ENCODE results near the gene ATP8B1.
"Not testable (repeated sequence)": the region's sequence is repeated elsewhere in the genome, so short reads cannot be mapped to it uniquely, and the experiment has no call there.

The ATP8B1 gene

DNA sequence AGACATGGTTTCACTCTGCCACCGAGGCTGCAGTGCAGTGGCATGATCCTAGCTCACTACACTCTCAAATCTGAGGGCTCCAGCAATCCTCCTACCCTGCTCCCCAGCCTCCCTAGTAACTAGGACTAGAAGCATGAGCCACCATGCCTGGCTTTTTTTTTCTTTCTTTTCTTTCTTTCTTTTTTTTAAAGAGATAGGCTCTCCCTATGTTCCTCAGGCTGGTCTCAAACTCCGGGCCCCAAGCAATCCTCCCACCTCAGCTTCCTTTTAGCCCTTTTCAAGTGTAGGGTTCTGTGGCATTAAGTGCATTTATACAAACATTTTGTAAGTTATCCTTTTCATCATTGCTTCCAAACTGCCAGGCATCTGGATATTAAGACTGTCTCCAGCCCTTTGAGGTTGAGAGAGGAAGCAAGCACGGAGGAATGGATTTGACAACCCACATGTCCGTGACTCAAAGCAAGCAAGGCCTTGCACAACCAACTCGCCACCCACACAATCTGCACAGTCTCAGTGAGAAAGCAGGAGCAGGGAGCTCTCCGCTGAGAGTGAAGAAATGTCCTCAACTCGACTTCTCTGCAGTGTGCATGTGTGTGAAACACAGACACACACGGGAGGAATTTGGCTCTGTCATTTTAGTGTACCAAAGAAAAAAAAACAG is 65.6 kb downstream of the ATP8B1 start:
- TF ChIP-seq, protein P1, sequence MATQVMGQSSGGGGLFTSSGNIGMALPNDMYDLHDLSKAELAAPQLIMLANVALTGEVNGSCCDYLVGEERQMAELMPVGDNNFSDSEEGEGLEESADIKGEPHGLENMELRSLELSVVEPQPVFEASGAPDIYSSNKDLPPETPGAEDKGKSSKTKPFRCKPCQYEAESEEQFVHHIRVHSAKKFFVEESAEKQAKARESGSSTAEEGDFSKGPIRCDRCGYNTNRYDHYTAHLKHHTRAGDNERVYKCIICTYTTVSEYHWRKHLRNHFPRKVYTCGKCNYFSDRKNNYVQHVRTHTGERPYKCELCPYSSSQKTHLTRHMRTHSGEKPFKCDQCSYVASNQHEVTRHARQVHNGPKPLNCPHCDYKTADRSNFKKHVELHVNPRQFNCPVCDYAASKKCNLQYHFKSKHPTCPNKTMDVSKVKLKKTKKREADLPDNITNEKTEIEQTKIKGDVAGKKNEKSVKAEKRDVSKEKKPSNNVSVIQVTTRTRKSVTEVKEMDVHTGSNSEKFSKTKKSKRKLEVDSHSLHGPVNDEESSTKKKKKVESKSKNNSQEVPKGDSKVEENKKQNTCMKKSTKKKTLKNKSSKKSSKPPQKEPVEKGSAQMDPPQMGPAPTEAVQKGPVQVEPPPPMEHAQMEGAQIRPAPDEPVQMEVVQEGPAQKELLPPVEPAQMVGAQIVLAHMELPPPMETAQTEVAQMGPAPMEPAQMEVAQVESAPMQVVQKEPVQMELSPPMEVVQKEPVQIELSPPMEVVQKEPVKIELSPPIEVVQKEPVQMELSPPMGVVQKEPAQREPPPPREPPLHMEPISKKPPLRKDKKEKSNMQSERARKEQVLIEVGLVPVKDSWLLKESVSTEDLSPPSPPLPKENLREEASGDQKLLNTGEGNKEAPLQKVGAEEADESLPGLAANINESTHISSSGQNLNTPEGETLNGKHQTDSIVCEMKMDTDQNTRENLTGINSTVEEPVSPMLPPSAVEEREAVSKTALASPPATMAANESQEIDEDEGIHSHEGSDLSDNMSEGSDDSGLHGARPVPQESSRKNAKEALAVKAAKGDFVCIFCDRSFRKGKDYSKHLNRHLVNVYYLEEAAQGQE (IDR thresholded peaks at IDR 0.05; ENCODE audit: insufficient replicate concordance, low read depth), result peak; percentile 39
- TF ChIP-seq, protein P2, sequence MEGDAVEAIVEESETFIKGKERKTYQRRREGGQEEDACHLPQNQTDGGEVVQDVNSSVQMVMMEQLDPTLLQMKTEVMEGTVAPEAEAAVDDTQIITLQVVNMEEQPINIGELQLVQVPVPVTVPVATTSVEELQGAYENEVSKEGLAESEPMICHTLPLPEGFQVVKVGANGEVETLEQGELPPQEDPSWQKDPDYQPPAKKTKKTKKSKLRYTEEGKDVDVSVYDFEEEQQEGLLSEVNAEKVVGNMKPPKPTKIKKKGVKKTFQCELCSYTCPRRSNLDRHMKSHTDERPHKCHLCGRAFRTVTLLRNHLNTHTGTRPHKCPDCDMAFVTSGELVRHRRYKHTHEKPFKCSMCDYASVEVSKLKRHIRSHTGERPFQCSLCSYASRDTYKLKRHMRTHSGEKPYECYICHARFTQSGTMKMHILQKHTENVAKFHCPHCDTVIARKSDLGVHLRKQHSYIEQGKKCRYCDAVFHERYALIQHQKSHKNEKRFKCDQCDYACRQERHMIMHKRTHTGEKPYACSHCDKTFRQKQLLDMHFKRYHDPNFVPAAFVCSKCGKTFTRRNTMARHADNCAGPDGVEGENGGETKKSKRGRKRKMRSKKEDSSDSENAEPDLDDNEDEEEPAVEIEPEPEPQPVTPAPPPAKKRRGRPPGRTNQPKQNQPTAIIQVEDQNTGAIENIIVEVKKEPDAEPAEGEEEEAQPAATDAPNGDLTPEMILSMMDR (IDR thresholded peaks at IDR 0.05; ENCODE audit: insufficient read depth, low read length), result no peak
- TF ChIP-seq POLR2AphosphoS5 (IDR thresholded peaks at IDR 0.05; ENCODE audit: low read depth), result peak; percentile 88
- TF ChIP-seq GABPA (IDR thresholded peaks at IDR 0.05; ENCODE audit: low read depth), result peak; percentile 86
- TF ChIP-seq SPI1 (IDR thresholded peaks at IDR 0.05; ENCODE audit: borderline replicate concordance, low read depth), result peak; percentile 66; the same call in 1 of the 2 replicates
- peak overlapping the region; percentile 51 for H3K27ac ChIP-seq (replicated peaks)
- DNase-seq (ENCODE audit: low read depth in 1 of 2, low spot score in 1 of 2), result peak; percentile 98 to 99
- no peaks in the 10 kb centered on the region for H3K27me3 ChIP-seq (ENCODE audit: insufficient read depth, poor library complexity, severe bottlenecking)
- no peak overlapping the region; the same call in 1 of the 2 replicates for H3K4me3 ChIP-seq (replicated peaks; ENCODE audit: insufficient read depth, low read length)

DNA sequence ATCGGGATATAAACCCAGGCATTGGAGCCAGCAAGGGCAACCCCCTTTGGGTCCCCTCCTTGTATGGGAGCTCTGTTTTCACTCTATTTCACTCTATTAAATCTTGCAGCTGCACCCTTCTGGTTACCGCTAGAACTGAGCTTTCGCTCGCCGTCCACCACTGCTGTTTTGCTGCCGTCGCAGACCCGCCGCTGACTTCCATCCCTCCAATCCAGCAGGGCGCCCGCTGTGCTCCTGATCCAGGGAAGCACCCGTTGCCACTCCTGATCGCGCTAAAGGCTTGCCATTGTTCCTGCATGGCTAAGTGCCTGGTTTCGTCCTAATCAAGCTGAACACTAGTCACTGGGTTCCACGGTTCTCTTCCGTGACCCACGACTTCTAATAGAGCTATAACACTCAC is 68.1 kb downstream of the ATP8B1 start:
- H3K4me3 ChIP-seq (replicated peaks; ENCODE audit: insufficient read depth, low read length); DNase-seq (ENCODE audit: low read depth in 1 of 2, low spot score in 1 of 2); H3K27ac ChIP-seq (replicated peaks); H3K27me3 ChIP-seq (ENCODE audit: insufficient read depth, poor library complexity, severe bottlenecking): not testable (repeated sequence)

DNA sequence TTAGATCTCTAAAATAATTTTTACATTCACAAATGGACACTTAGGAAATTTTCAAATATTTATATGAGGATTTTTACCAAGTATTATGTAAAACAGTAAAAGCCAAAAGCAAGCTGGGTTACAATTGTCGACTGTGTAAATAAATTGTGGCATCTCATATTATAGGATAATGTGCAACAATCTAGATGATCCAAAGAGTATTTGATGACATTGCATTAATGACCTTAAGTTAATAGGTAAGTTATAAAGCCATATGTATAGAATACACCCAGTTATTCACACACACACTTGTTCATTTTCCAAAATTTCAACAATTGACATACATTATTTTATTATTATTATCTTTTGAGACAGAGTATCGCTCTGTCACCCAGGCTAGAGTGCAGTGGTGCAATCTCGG is 69.3 kb downstream of the ATP8B1 start:
- Histone ChIP-seq H3K27me3 (ENCODE audit: insufficient read depth, poor library complexity, severe bottlenecking) (no peaks in the 10 kb centered on the region), H3K4me3 (replicated peaks; ENCODE audit: insufficient read depth, low read length) (no peak overlapping the region), H3K27ac (replicated peaks) (no peak overlapping the region)
- DNase-seq (ENCODE audit: low read depth in 1 of 2, low spot score in 1 of 2), result no peak
- TF ChIP-seq, protein P2 (IDR thresholded peaks at IDR 0.05; ENCODE audit: insufficient read depth, low read length), result no peak
- TF ChIP-seq SPI1 (IDR thresholded peaks at IDR 0.05; ENCODE audit: borderline replicate concordance, low read depth) (no peak), POLR2AphosphoS5 (IDR thresholded peaks at IDR 0.05; ENCODE audit: low read depth) (no peak)

DNA sequence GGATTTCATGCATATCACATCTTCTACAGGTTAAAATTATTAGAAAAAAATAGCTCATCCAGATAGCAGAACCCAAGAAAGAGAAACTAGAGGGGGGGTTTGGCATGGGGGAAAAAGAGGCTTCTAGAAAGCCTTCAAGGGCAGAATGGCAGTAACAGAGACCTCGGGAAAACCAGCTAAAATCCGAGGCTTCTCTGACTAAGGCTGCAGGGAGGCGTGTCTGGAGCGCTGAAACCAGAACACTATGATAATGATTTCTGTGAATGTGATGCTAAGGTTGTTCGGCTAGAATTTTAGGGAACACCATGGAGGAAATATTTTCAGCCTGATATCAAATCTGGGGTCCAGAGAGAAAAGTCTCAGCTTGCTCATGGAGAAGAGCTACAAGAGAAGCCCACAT is 73.0 kb downstream of the ATP8B1 start:
- H3K4me3 ChIP-seq (replicated peaks; ENCODE audit: insufficient read depth, low read length), result no peak overlapping the region
- H3K27ac ChIP-seq (replicated peaks), result no peak overlapping the region
- H3K27me3 ChIP-seq (ENCODE audit: insufficient read depth, poor library complexity, severe bottlenecking), result no peaks in the 10 kb centered on the region
- no peak for TF ChIP-seq GABPA (IDR thresholded peaks at IDR 0.05; ENCODE audit: low read depth)
- TF ChIP-seq SPI1 (IDR thresholded peaks at IDR 0.05; ENCODE audit: borderline replicate concordance, low read depth), result no peak
- DNase-seq (ENCODE audit: low read depth in 1 of 2, low spot score in 1 of 2), result no peak

DNA sequence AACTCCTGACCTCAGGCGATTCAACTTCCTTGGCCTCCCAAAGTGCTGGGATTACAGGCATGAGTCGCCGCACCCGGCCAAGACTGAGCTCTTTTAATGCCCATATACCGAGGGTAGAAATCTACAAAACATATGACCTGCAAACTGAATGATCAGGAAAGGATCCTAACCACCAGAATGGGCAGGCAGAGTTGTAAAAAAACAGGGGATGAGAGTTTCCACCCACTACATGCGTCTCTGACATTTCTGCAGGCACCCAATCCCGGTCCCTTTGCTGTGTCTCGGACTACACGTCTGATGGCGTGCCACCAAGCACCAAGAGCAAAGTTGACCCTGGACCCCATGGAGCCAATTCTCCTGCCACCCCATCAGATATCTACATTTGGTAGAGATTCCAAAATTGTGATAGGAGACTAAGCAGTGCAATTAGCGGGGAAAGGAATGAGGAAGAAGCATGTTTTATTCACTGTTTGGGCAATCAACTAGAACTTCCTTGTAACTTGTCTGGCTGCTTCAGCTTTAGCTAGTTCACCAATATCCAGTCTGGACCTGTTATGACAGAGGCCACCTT is 74.1 kb downstream of the ATP8B1 start:
- H3K27ac ChIP-seq (replicated peaks), result no peak overlapping the region
- H3K4me3 ChIP-seq (replicated peaks; ENCODE audit: insufficient read depth, low read length), result no peak overlapping the region
- no peaks in the 10 kb centered on the region for H3K27me3 ChIP-seq (ENCODE audit: insufficient read depth, poor library complexity, severe bottlenecking)
- DNase-seq (ENCODE audit: low read depth in 1 of 2, low spot score in 1 of 2), result peak; percentile 32 to 59
- TF ChIP-seq GABPA (IDR thresholded peaks at IDR 0.05; ENCODE audit: low read depth) (no peak), POLR2AphosphoS5 (IDR thresholded peaks at IDR 0.05; ENCODE audit: low read depth) (no peak), SPI1 (IDR thresholded peaks at IDR 0.05; ENCODE audit: borderline replicate concordance, low read depth) (peak; percentile 37; the same call in 1 of the 2 replicates)
- TF ChIP-seq, protein P2 (IDR thresholded peaks at IDR 0.05; ENCODE audit: insufficient read depth, low read length), result no peak
- TF ChIP-seq, protein P1 (IDR thresholded peaks at IDR 0.05; ENCODE audit: insufficient replicate concordance, low read depth), result no peak
